Sigmoid colon (tissue), 3 donors: Measurements from ENCODE around the gene ERGIC3.

ENCODE experiments used
- CTCF ChIP-seq, 4 experiments: fragments of 450-650 bp in 3 of 4; fragments of 200-600 bp in 1 of 4; IDR thresholded peaks; one replicate each; pipeline ENCODE4 v1.5.1; 2016 to 2019; ENCODE audit warnings: antibody characterized with exemption in 4 of 4, mild to moderate bottlenecking in 3 of 4, moderate library complexity in 2 of 4
- POLR2A ChIP-seq, 2 donors: fragments of 450-650 bp; IDR thresholded peaks; one replicate each; pipeline ENCODE4 v1.6.1; 2016; ENCODE audit warnings: antibody characterized with exemption in 2 of 2, mild to moderate bottlenecking in 2 of 2, moderate library complexity in 2 of 2

GRCh38 chr20:35568645-35569044 is 26.8 kb downstream of the ERGIC3 start:
- TF ChIP-seq POLR2A (IDR thresholded peaks at IDR 0.05), result no peak
- no peak for TF ChIP-seq CTCF (IDR thresholded peaks at IDR 0.05)
